Fibroblast of lung (primary cell): Measurements from ENCODE around the gene EPAS1. TPM values are rescaled to one million over a fixed set of nuclear protein-coding genes. Genes with fewer than 3 reads are reported as not detected.

Experiments
- DNase-seq, 2 donors: peaks; one replicate each; pipeline versions ENCODE4 v3.0.0 to v3.0.0-alpha.2; 2010; ENCODE audit warnings: low read depth in 2 of 2
- H2AFZ ChIP-seq: 2 replicates; pipeline ENCODE4 v1.5.1; 2012; ENCODE audit warnings: low read length, control low read depth, inconsistent platforms
- H3K27ac ChIP-seq: 2 replicates; pipeline ENCODE4 v1.5.1; 2011; ENCODE audit warnings: low read length, control low read depth; ENCODE audit not compliant: insufficient read depth
- H3K27me3 ChIP-seq: 2 replicates; pipeline ENCODE4 v1.5.1; 2011; ENCODE audit warnings: mild to moderate bottlenecking, low read length; ENCODE audit not compliant: control insufficient read depth, insufficient read depth
- H3K36me3 ChIP-seq: 2 replicates; pipeline ENCODE4 v1.5.1; 2011; ENCODE audit warnings: low read length; ENCODE audit not compliant: control insufficient read depth, insufficient read depth
- H3K4me1 ChIP-seq: 2 replicates; pipeline ENCODE4 v1.5.1; 2011; ENCODE audit warnings: low read length; ENCODE audit not compliant: control insufficient read depth, insufficient read depth; ENCODE audit errors: extremely low read depth
- H3K4me2 ChIP-seq: 2 replicates; pipeline ENCODE4 v1.5.1; 2011; ENCODE audit warnings: low read length, control low read depth; ENCODE audit not compliant: insufficient read depth; ENCODE audit errors: extremely low read depth
- H3K4me3 ChIP-seq, 4 experiments: fragments of 200-600 bp in 1 of 4; sonication (generic) in 1 of 4; replicated peaks in 1 of 4; 2 replicates each; pipeline ENCODE4 v1.5.1; 2011 to 2016; ENCODE audit warnings: low read length in 4 of 4, low read depth in 3 of 4, mild to moderate bottlenecking in 3 of 4, control low read depth in 2 of 4, inconsistent platforms in 1 of 4, mixed read lengths in 1 of 4; ENCODE audit not compliant: insufficient read depth in 1 of 4; ENCODE audit errors: control extremely low read depth in 1 of 4
- H3K79me2 ChIP-seq: 2 replicates; pipeline ENCODE4 v1.5.1; 2012; ENCODE audit warnings: mild to moderate bottlenecking, low read length, inconsistent platforms; ENCODE audit not compliant: control insufficient read depth, insufficient read depth
- H3K9ac ChIP-seq: 2 replicates; pipeline ENCODE4 v1.5.1; 2011; ENCODE audit warnings: mild to moderate bottlenecking, low read length, control low read depth; ENCODE audit not compliant: insufficient read depth
- H3K9me3 ChIP-seq: 2 replicates; pipeline ENCODE4 v1.5.1; 2012; ENCODE audit warnings: low read depth, low read length; ENCODE audit not compliant: control insufficient read depth, insufficient read depth
- H4K20me1 ChIP-seq: 2 replicates; pipeline ENCODE4 v1.5.1; 2011; ENCODE audit warnings: low read length; ENCODE audit not compliant: control insufficient read depth, insufficient read depth; ENCODE audit errors: extremely low read depth
- EZH2 ChIP-seq: IDR thresholded peaks from 2 replicates; pipeline ENCODE4 v1.5.1; 2012; ENCODE audit warnings: low read length, control low read depth, mild to moderate bottlenecking; ENCODE audit errors: missing control alignments
- polyA plus RNA-seq, 2 donors: library from polyadenylated mRNA; depleted of rRNA in 1 of 2; stranded (reverse) in 1 of 2; unstranded in 1 of 2; fragments of >200 nt; gene quantifications; 2 replicates each; pipeline ENCODE4 v1.2.1, GENCODE V29; 2011 to 2012; ENCODE audit warnings: missing spikeins in 1 of 2
- total RNA-seq: library from RNA; depleted of rRNA; stranded (reverse); fragments of >200 nt; gene quantifications from 2 replicates; pipeline ENCODE4 v1.2.1, GENCODE V29; 2014
- TF ChIP-seq, protein P1 (sequence below), 2 donors: IDR thresholded peaks in 1 of 2; conservative IDR thresholded peaks in 1 of 2; 1 replicate in 1 of 2; 2 replicates in 1 of 2; pipeline ENCODE4 v1.5.1; 2011 to 2012; ENCODE audit warnings: low read length in 2 of 2, control low read depth in 1 of 2, inconsistent platforms in 1 of 2, low read depth in 1 of 2, mild to moderate bottlenecking in 1 of 2

The EPAS1 gene
- total and polyA plus RNA-seq, 2 donors (not counting 1 experiment from before 2014, with no cell fraction given) = 120 to 941 TPM

DNA sequence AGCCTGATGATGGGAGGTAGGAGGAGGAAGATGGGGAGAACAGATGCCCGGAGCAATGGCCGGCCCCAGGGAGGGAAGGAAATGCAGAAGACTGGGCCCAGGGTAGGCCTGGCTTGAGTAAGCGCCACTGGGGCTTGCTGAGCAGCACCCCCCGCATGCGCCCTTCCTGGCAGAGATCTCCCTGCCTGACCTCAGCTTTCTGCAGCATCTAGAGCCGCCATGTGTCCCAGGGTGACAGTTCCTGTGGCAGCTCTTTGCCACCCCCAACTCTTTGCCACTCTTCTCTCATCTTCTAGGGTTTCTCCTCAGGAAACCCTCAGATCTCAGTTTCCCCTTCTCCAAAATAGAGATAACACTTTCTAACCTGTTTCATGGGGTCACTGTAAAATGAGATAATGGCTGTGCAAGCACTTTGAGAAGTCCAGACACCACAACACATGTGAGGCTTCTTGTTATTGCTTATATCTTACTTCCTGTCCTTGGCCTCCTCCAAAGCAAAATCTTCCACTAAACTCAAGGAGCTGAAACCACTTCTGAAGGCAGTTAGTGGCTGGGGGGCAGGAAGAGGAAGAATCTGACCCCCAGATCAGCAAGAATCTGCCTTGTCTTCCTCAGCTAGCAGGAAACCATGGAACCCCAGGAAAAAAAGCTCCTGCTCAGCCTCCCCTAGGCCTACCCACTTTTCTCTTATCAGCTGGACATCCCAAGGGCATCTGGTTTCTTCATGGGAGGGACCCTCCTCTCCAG lies 64.9 kb downstream of the EPAS1 start:
- Histone ChIP-seq H2AFZ (no peak overlapping the region), H3K79me2 (no peaks in the 10 kb centered on the region), H3K4me1 (peaks cover 12% of the 10 kb centered on the region), H3K27me3 (no peaks in the 10 kb centered on the region), H3K9me3 (no peaks in the 10 kb centered on the region), H3K4me2 (no peak overlapping the region), H3K9ac (no peak overlapping the region), H3K4me3 (no peak overlapping the region), H3K36me3 (peaks cover 18% of the 10 kb centered on the region), H4K20me1 (no peaks in the 10 kb centered on the region), H3K27ac (no peak overlapping the region)
- DNase-seq = no peak
- TF ChIP-seq EZH2 = no peak
- TF ChIP-seq, protein P1, sequence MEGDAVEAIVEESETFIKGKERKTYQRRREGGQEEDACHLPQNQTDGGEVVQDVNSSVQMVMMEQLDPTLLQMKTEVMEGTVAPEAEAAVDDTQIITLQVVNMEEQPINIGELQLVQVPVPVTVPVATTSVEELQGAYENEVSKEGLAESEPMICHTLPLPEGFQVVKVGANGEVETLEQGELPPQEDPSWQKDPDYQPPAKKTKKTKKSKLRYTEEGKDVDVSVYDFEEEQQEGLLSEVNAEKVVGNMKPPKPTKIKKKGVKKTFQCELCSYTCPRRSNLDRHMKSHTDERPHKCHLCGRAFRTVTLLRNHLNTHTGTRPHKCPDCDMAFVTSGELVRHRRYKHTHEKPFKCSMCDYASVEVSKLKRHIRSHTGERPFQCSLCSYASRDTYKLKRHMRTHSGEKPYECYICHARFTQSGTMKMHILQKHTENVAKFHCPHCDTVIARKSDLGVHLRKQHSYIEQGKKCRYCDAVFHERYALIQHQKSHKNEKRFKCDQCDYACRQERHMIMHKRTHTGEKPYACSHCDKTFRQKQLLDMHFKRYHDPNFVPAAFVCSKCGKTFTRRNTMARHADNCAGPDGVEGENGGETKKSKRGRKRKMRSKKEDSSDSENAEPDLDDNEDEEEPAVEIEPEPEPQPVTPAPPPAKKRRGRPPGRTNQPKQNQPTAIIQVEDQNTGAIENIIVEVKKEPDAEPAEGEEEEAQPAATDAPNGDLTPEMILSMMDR (conservative IDR thresholded peaks at IDR 0.05 in 1 of 2, IDR thresholded peaks at IDR 0.05 in 1 of 2; ENCODE audit: low read depth in 1 of 2, low read length in 2 of 2) = no peak

DNA sequence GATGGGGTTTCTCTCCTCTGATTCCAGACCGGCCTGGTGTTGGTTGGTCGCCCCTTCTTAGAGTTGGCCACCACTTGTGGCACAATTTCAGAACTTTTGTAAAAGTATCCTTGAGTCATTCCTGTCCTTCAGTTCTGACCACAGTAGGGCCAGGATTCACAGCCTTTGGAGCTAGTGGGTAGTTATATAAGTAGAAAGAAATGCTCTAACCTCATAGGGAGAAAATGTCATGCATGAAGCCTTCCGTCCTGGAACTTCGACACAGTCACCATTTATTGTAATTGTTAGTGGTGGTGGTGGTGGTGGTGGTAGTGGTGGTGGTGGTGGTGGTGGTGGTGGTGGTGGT lies 65.4 kb downstream of the EPAS1 start:
- no peaks in the 10 kb centered on the region for H4K20me1 ChIP-seq
- TF ChIP-seq, protein P1 (conservative IDR thresholded peaks at IDR 0.05 in 1 of 2, IDR thresholded peaks at IDR 0.05 in 1 of 2; ENCODE audit: low read depth in 1 of 2, low read length in 2 of 2) = no peak
- TF ChIP-seq EZH2 = no peak
- no peak overlapping the region for H3K4me2 ChIP-seq
- no peak overlapping the region for H3K27ac ChIP-seq
- peaks cover 12% of the 10 kb centered on the region for H3K4me1 ChIP-seq
- no peak overlapping the region for H3K9ac ChIP-seq
- H3K79me2 ChIP-seq = no peaks in the 10 kb centered on the region
- DNase-seq = peak in 1 of 2 donors; percentile 56
- H3K27me3 ChIP-seq = no peaks in the 10 kb centered on the region
- H2AFZ ChIP-seq = no peak overlapping the region
- H3K9me3 ChIP-seq = no peaks in the 10 kb centered on the region
- H3K36me3 ChIP-seq = peaks cover 18% of the 10 kb centered on the region
- no peak overlapping the region for H3K4me3 ChIP-seq

DNA sequence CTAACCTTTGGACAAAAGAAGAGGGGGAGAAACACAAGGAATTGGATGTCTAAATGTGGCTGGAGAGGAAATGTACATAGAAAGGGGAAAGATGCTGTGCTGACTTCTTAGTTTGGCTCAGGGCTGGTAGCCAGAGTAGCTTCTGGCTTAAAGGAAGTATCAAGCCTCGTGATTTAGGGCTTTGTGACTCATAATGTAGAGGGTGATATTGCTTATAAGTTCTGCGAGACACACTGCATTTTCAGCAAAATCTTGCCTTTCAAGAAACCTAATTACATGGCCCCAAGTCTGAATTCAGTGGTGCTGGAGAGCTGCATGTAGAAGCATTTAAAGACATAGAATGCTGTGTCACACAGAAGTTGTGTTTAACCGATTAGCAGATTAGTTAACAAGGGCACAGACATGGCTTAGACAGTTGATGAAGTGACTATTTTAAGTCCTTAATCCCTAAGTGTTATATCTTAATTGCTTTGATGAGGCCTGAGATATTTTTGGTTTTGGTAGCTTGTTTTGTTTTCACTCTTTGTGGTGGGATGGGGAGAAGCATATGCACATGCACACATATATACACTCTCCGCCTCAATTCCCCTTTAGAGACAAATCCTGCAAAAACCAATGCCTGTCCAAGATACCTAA lies 66.4 kb downstream of the EPAS1 start:
- peak overlapping the region; percentile 17 for H3K27ac ChIP-seq
- TF ChIP-seq, protein P1 (conservative IDR thresholded peaks at IDR 0.05 in 1 of 2, IDR thresholded peaks at IDR 0.05 in 1 of 2; ENCODE audit: low read depth in 1 of 2, low read length in 2 of 2) = no peak
- TF ChIP-seq EZH2 = no peak
- H3K9me3 ChIP-seq = no peaks in the 10 kb centered on the region
- H3K9ac ChIP-seq = no peak overlapping the region
- H4K20me1 ChIP-seq = no peaks in the 10 kb centered on the region
- no peak overlapping the region for H2AFZ ChIP-seq
- peaks cover 12% of the 10 kb centered on the region for H3K4me1 ChIP-seq
- H3K36me3 ChIP-seq = peaks cover 18% of the 10 kb centered on the region
- no peak overlapping the region for H3K4me2 ChIP-seq
- H3K79me2 ChIP-seq = no peaks in the 10 kb centered on the region
- DNase-seq = peak; percentile 77 to 86
- no peak overlapping the region for H3K4me3 ChIP-seq
- H3K27me3 ChIP-seq = no peaks in the 10 kb centered on the region
